Measurements from ENCODE around the gene KCNJ8.

DNA sequence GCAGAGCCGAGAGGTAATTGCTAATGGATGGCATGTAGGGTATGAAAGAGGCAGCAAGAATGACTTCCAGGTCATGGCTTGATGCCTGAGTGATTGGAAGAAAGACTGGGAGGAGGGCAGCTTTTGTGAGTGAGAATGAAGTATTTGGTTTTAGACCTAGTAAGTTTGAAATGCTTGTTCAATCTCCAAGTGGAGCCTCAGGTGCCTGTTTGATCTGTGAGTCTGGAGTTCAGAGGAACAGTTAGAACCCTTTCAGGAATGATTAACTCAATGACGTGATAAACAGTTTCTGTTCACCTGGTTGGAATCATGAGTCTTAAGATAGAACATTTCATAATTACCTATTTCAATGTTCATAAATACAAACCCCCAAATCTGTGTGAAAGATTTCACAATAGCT, 10.4 kb downstream of the KCNJ8 start:
- no peak for TF ChIP-seq ZNF274 (IDR thresholded peaks at IDR 0.05; ENCODE audit: low read depth, low read length)
- TF ChIP-seq SUZ12 (IDR thresholded peaks at IDR 0.05; ENCODE audit: extremely low read depth, insufficient read depth, insufficient read length): no peak
- no peak for TF ChIP-seq YY1 (IDR thresholded peaks at IDR 0.05; ENCODE audit: insufficient read depth, insufficient read length)

All from NT2/D1 (cell line).